CD14-positive monocyte (primary cell): ENCODE measurements around the gene ADAMTSL1. TPM values are rescaled to one million over a fixed set of nuclear protein-coding genes. Genes with fewer than 3 reads are reported as not detected.
"Not testable (repeated sequence)": the region's sequence is repeated elsewhere in the genome, so short reads cannot be mapped to it uniquely, and the experiment has no call there.

ENCODE experiments used
- DNase-seq, 3 donors: peaks; one replicate each; pipeline ENCODE4 v3.0.0-alpha.2; 2011 to 2022
- H2AFZ ChIP-seq: 2 replicates; pipeline ENCODE4 v1.6.0; 2012; ENCODE audit warnings: mild to moderate bottlenecking, low read depth, low read length, inconsistent platforms; ENCODE audit not compliant: insufficient read depth, poor library complexity, severe bottlenecking
- H3K27ac ChIP-seq, 2 donors: 1 replicate in 1 of 2; 2 replicates in 1 of 2; pipeline ENCODE4 v1.5.1; 2012 to 2013; ENCODE audit warnings: low read length in 2 of 2, control low read depth in 1 of 2, inconsistent platforms in 1 of 2, low read depth in 1 of 2, mild to moderate bottlenecking in 1 of 2
- H3K27me3 ChIP-seq, 2 donors: one replicate each; pipeline versions ENCODE4 v1.6.0 to v1.6.1; 2011 to 2013; ENCODE audit warnings: low read length in 2 of 2; ENCODE audit not compliant: control insufficient read depth in 2 of 2, insufficient read depth in 2 of 2
- H3K36me3 ChIP-seq, 2 donors: replicated peaks in 1 of 2; 1 replicate in 1 of 2; 2 replicates in 1 of 2; pipeline versions ENCODE4 v1.5.1 to v1.6.1; 2012 to 2013; ENCODE audit warnings: low read length in 2 of 2, control low read depth in 1 of 2, inconsistent platforms in 1 of 2, mild to moderate bottlenecking in 1 of 2; ENCODE audit not compliant: insufficient read depth in 2 of 2, control insufficient read depth in 1 of 2
- H3K4me1 ChIP-seq, 2 donors: 1 replicate in 1 of 2; 2 replicates in 1 of 2; pipeline versions ENCODE4 v1.5.1 to v1.6.1; 2012 to 2013; ENCODE audit warnings: low read length in 2 of 2, control low read depth in 1 of 2, inconsistent platforms in 1 of 2, mild to moderate bottlenecking in 1 of 2, moderate library complexity in 1 of 2; ENCODE audit not compliant: insufficient read depth in 2 of 2, control insufficient read depth in 1 of 2
- H3K4me2 ChIP-seq: replicated peaks from 2 replicates; pipeline ENCODE3; 2012; ENCODE audit warnings: low read length, moderate library complexity, mild to moderate bottlenecking; ENCODE audit not compliant: poor library complexity, severe bottlenecking; ENCODE audit errors: extremely low read depth
- H3K4me3 ChIP-seq, 3 experiments: fragments of 200-600 bp in 1 of 3; sonication (generic) in 1 of 3; replicated peaks in 1 of 3; 1 replicate in 2 of 3; 2 replicates in 1 of 3; pipeline ENCODE4 v1.5.1; 2011 to 2013; ENCODE audit warnings: low read length in 3 of 3, mild to moderate bottlenecking in 3 of 3, control low read depth in 2 of 3, low read depth in 2 of 3, inconsistent platforms in 1 of 3, moderate library complexity in 1 of 3
- H3K79me2 ChIP-seq: 2 replicates; pipeline ENCODE4 v1.6.0; 2012; ENCODE audit warnings: mild to moderate bottlenecking, control low read depth, inconsistent platforms, low read length, moderate library complexity; ENCODE audit not compliant: insufficient read depth
- H3K9ac ChIP-seq: 2 replicates; pipeline ENCODE4 v1.6.0; 2017; ENCODE audit warnings: low read length, mild to moderate bottlenecking; ENCODE audit not compliant: insufficient read depth, poor library complexity, severe bottlenecking
- H3K9me3 ChIP-seq, 2 donors: replicated peaks in 1 of 2; 1 replicate in 1 of 2; 2 replicates in 1 of 2; pipeline versions ENCODE4 v1.5.1 to v1.6.1; 2012 to 2013; ENCODE audit warnings: low read length in 2 of 2, control low read depth in 1 of 2; ENCODE audit not compliant: control insufficient read depth in 1 of 2, insufficient read depth in 1 of 2
- H4K20me1 ChIP-seq: 2 replicates; pipeline ENCODE4 v1.6.0; 2012; ENCODE audit warnings: mild to moderate bottlenecking, low read length, control low read depth, moderate library complexity; ENCODE audit not compliant: insufficient read depth
- H3K27ac Mint-ChIP-seq, 7 donors: one replicate each; pipeline ENCODE4 v1.8.0; 2020; ENCODE audit warnings: mild to moderate bottlenecking in 7 of 7, mixed read lengths in 7 of 7, moderate library complexity in 6 of 7, inconsistent platforms in 2 of 7
- H3K27me3 Mint-ChIP-seq, 3 donors: one replicate each; pipeline ENCODE4 v1.8.0; 2021 to 2022; ENCODE audit warnings: low read depth in 3 of 3, mild to moderate bottlenecking in 3 of 3, mixed read lengths in 3 of 3, moderate library complexity in 3 of 3, inconsistent platforms in 1 of 3
- H3K36me3 Mint-ChIP-seq, 2 donors: one replicate each; pipeline ENCODE4 v1.8.0; 2020; ENCODE audit warnings: mixed read lengths in 2 of 2, inconsistent platforms in 1 of 2, mild to moderate bottlenecking in 1 of 2
- H3K4me1 Mint-ChIP-seq: one replicate; pipeline ENCODE4 v1.8.0; 2020; ENCODE audit warnings: mild to moderate bottlenecking, mixed read lengths
- H3K4me3 Mint-ChIP-seq, 2 donors: one replicate each; pipeline ENCODE4 v1.8.0; 2020; ENCODE audit warnings: mild to moderate bottlenecking in 2 of 2, mixed read lengths in 2 of 2, moderate library complexity in 1 of 2
- H3K9me3 Mint-ChIP-seq, 7 donors: one replicate each; pipeline ENCODE4 v1.8.0; 2020 to 2022; ENCODE audit warnings: mixed read lengths in 7 of 7, mild to moderate bottlenecking in 6 of 7, moderate library complexity in 6 of 7, inconsistent platforms in 2 of 7
- CTCF ChIP-seq: fragments of 200-600 bp; IDR thresholded peaks from one replicate; pipeline ENCODE4 v1.8.0; 2022; ENCODE audit warnings: antibody characterized with exemption, mild to moderate bottlenecking
- WGBS: methylation state at CpG from one replicate; pipeline ENCODE4 v1.1.5; 2013; ENCODE audit warnings: missing lambda C conversion rate; ENCODE audit not compliant: insufficient coverage; 5-methylcytosine and 5-hydroxymethylcytosine counted together
- intact Hi-C, 2 donors: fragments of 100-400 bp; cut with micrococcal nuclease; formaldehyde crosslinking; loops; one replicate each; pipeline versions ENCODE4 v1.15.0 to v1.15.1; 2023
- polyA plus RNA-seq, 3 donors: library from polyadenylated mRNA; depleted of rRNA in 1 of 3; unstranded in 2 of 3; stranded (reverse) in 1 of 3; fragments of 300-500 nt in 2 of 3; fragments of >200 nt in 1 of 3; fragmentation: Illumina TruSeq in 2 of 3; gene quantifications; 1 replicate in 2 of 3; 2 replicates in 1 of 3; pipeline ENCODE4 v1.2.3, GENCODE V29; 2012 to 2021

The ADAMTSL1 gene
- polyA plus RNA-seq, 3 donors = not detected

GRCh38 chr9:18869725-18870124 lies 395.8 kb downstream of the ADAMTSL1 start:
- H3K4me1 Mint-ChIP-seq = no peaks in the 10 kb centered on the region
- peaks cover 0 to 3% of the 10 kb centered on the region in 2 donors for H3K9me3 ChIP-seq
- H3K79me2 ChIP-seq = no peaks in the 10 kb centered on the region
- peaks cover 0 to 2% (median 2%) of the 10 kb centered on the region in 3 donors for H3K27me3 Mint-ChIP-seq
- no peak overlapping the region for H3K4me3 Mint-ChIP-seq
- H3K9ac ChIP-seq = no peak overlapping the region
- intact Hi-C loops = no loop called here
- H3K9me3 Mint-ChIP-seq = peaks cover 1 to 10% (median 5%) of the 10 kb centered on the region in 7 donors
- H3K4me1 ChIP-seq = no peaks in the 10 kb centered on the region
- no peaks in the 10 kb centered on the region for H3K36me3 ChIP-seq
- no peak overlapping the region for H3K4me3 ChIP-seq
- no peak overlapping the region for H3K27ac Mint-ChIP-seq
- no peak for TF ChIP-seq CTCF
- no peak overlapping the region for H3K27ac ChIP-seq
- H3K4me2 ChIP-seq = no peak overlapping the region
- H3K36me3 Mint-ChIP-seq = no peaks in the 10 kb centered on the region
- no peak for DNase-seq
- H4K20me1 ChIP-seq = no peaks in the 10 kb centered on the region
- H2AFZ ChIP-seq = no peak overlapping the region
- no peaks in the 10 kb centered on the region for H3K27me3 ChIP-seq

GRCh38 chr9:18874069-18874468 lies 400.1 kb downstream of the ADAMTSL1 start:
- no peaks in the 10 kb centered on the region for H3K36me3 Mint-ChIP-seq
- H3K4me1 ChIP-seq = no peaks in the 10 kb centered on the region
- no peak overlapping the region for H3K4me2 ChIP-seq
- H3K36me3 ChIP-seq = no peaks in the 10 kb centered on the region
- no peak overlapping the region for H3K27ac Mint-ChIP-seq
- H3K9me3 ChIP-seq = peaks cover 0 to 3% of the 10 kb centered on the region in 2 donors
- peaks cover 0 to 4% (median 4%) of the 10 kb centered on the region in 3 donors for H3K27me3 Mint-ChIP-seq
- H3K79me2 ChIP-seq = no peaks in the 10 kb centered on the region
- H3K4me3 ChIP-seq = no peak overlapping the region
- H3K4me3 Mint-ChIP-seq = no peak overlapping the region
- H3K9ac ChIP-seq = no peak overlapping the region
- intact Hi-C loops = no loop called here
- no peak overlapping the region for H2AFZ ChIP-seq
- no CpG with 5 or more reads among the region's 4 CpGs for WGBS
- no peak for TF ChIP-seq CTCF
- DNase-seq = no peak
- H3K27me3 ChIP-seq = no peaks in the 10 kb centered on the region
- H3K4me1 Mint-ChIP-seq = no peaks in the 10 kb centered on the region
- H3K27ac ChIP-seq = no peak overlapping the region
- no peaks in the 10 kb centered on the region for H4K20me1 ChIP-seq
- H3K9me3 Mint-ChIP-seq = peaks cover 2 to 12% (median 5%) of the 10 kb centered on the region in 7 donors

- DNase-seq, H3K9me3 ChIP-seq, H3K9ac ChIP-seq, H3K36me3 Mint-ChIP-seq, H3K4me3 Mint-ChIP-seq, H3K4me1 ChIP-seq, H3K4me2 ChIP-seq, H3K27me3 Mint-ChIP-seq, H3K4me1 Mint-ChIP-seq, H4K20me1 ChIP-seq, H3K27me3 ChIP-seq, H2AFZ ChIP-seq, H3K79me2 ChIP-seq, H3K4me3 ChIP-seq, H3K9me3 Mint-ChIP-seq, intact Hi-C loops, H3K27ac ChIP-seq, H3K36me3 ChIP-seq, H3K27ac Mint-ChIP-seq: not testable (repeated sequence)
These were observed 401.0 kb downstream of the ADAMTSL1 start for GRCh38 chr9:18874990-18875389.
